Caco-2 (cell line): ENCODE measurements around the gene FGF11. TPM values are rescaled to one million over a fixed set of nuclear protein-coding genes. Genes with fewer than 3 reads are reported as not detected.

Experiments
- BruUV-seq: library from RNA; stranded (reverse); fragments of 400-500 nt; replicated peaks from 2 replicates; lab custom pipeline; 2021; lab: Mats Ljungman, UMichigan
- CTCF ChIA-PET: fragments of 300-600 bp; sonication (Branson Sonifier 250); formaldehyde crosslinking; loops from one replicate; lab custom pipeline; 2022; ENCODE audit warnings: antibody characterized with exemption; lab: Charles Lee
- POLR2A ChIA-PET: fragments of 300-600 bp; sonication (Branson Sonifier 250); formaldehyde crosslinking; loops from one replicate; lab custom pipeline; 2022; ENCODE audit warnings: antibody characterized with exemption; lab: Charles Lee
- DNase-seq, 2 experiments: peaks; one replicate each; pipeline versions ENCODE4 v3.0.0 to v3.0.0-alpha.2; 2020 to 2022
- H3K27me3 ChIP-seq: replicated peaks from 2 replicates; pipeline ENCODE4 v1.6.0; 2011; ENCODE audit warnings: low read length; ENCODE audit not compliant: control insufficient read depth, insufficient read depth
- H3K36me3 ChIP-seq: 2 replicates; pipeline ENCODE4 v1.5.1; 2011; ENCODE audit warnings: low read length; ENCODE audit not compliant: control insufficient read depth, insufficient read depth
- H3K4me1 ChIP-seq: fragments of 250-450 bp; sonication (Bioruptor Pico); 2 replicates; pipeline ENCODE4 v1.5.1; 2020; ENCODE audit warnings: mild to moderate bottlenecking
- H3K4me3 ChIP-seq: 2 replicates; pipeline ENCODE4 v1.5.1; 2011; ENCODE audit warnings: low read depth, mild to moderate bottlenecking, control low read depth, low read length
- H3K9me3 ChIP-seq: fragments of 250-450 bp; sonication (Bioruptor Pico); 2 replicates; pipeline ENCODE4 v1.5.1; 2020; ENCODE audit warnings: mild to moderate bottlenecking, moderate library complexity
- H3K27ac Mint-ChIP-seq: one replicate; pipeline ENCODE4 v1.8.0; 2022; ENCODE audit warnings: mixed read lengths; ENCODE audit not compliant: unreplicated experiment
- H3K27me3 Mint-ChIP-seq: one replicate; pipeline ENCODE4 v1.8.0; 2022; ENCODE audit warnings: mixed read lengths; ENCODE audit not compliant: insufficient read depth, unreplicated experiment
- H3K36me3 Mint-ChIP-seq: one replicate; pipeline ENCODE4 v1.8.0; 2022; ENCODE audit warnings: mild to moderate bottlenecking, mixed read lengths; ENCODE audit not compliant: insufficient read depth, unreplicated experiment
- H3K4me1 Mint-ChIP-seq: one replicate; pipeline ENCODE4 v1.8.0; 2022; ENCODE audit warnings: low read depth, mixed read lengths; ENCODE audit not compliant: unreplicated experiment
- H3K4me3 Mint-ChIP-seq: one replicate; pipeline ENCODE4 v1.8.0; 2022; ENCODE audit warnings: mild to moderate bottlenecking, moderate library complexity, mixed read lengths; ENCODE audit not compliant: unreplicated experiment
- H3K9me3 Mint-ChIP-seq: one replicate; pipeline ENCODE4 v1.8.0; 2022; ENCODE audit warnings: mixed read lengths; ENCODE audit not compliant: unreplicated experiment
- intact Hi-C: fragments of 100-400 bp; cut with micrococcal nuclease; formaldehyde crosslinking; loops from one replicate; pipeline ENCODE4 v1.10.0; 2022; ENCODE audit not compliant: unreplicated experiment
- total RNA-seq: library from RNA; stranded (reverse); gene quantifications from 2 replicates; pipeline ENCODE4 v1.2.3, GENCODE V29; 2022
- TF ChIP-seq, protein P1 (sequence below), 2 experiments: fragments of 200-600 bp in 1 of 2; IDR thresholded peaks; 1 replicate in 1 of 2; 2 replicates in 1 of 2; pipeline versions ENCODE4 v1.5.1 to v1.8.0; 2011 to 2022; ENCODE audit warnings: antibody characterized with exemption in 1 of 2, control low read depth in 1 of 2, inconsistent platforms in 1 of 2, low read depth in 1 of 2, low read length in 1 of 2, mild to moderate bottlenecking in 1 of 2, moderate library complexity in 1 of 2; ENCODE audit not compliant: insufficient read depth in 1 of 2, severe bottlenecking in 1 of 2, unreplicated experiment in 1 of 2

Gene FGF11
- total RNA-seq, 1 experiment from 2014 or later, result 0.91 TPM

- Histone ChIP-seq H3K27me3 (no peaks in the 10 kb centered on the region), H3K36me3 (no peaks in the 10 kb centered on the region), H3K4me3 (no peak overlapping the region), H3K4me1 (peaks cover 18% of the 10 kb centered on the region), H3K9me3 (no peaks in the 10 kb centered on the region)
- POLR2A ChIA-PET, result no interaction called here
- no peaks in the 10 kb centered on the region for H3K27me3 Mint-ChIP-seq
- DNase-seq, result no peak
- no TSS peak for BruUV-seq
- H3K36me3 Mint-ChIP-seq, result peaks cover 21% of the 10 kb centered on the region
- peak overlapping the region; percentile 66 for H3K27ac Mint-ChIP-seq
- intact Hi-C loops, result loop anchor here (5.0 kb wide), 1 partner anchor 124 kb away; the partner anchor contains the start of gene KCTD11
- CTCF ChIA-PET, result interaction anchor here (0.5 kb wide), 1 partner anchor 456 kb away, joined by 3 read pairs; the partner anchor contains the start of gene TRAPPC1
- H3K4me1 Mint-ChIP-seq, result peaks cover 20% of the 10 kb centered on the region
- H3K4me3 Mint-ChIP-seq, result peak overlapping the region; percentile 23
- TF ChIP-seq, protein P1, sequence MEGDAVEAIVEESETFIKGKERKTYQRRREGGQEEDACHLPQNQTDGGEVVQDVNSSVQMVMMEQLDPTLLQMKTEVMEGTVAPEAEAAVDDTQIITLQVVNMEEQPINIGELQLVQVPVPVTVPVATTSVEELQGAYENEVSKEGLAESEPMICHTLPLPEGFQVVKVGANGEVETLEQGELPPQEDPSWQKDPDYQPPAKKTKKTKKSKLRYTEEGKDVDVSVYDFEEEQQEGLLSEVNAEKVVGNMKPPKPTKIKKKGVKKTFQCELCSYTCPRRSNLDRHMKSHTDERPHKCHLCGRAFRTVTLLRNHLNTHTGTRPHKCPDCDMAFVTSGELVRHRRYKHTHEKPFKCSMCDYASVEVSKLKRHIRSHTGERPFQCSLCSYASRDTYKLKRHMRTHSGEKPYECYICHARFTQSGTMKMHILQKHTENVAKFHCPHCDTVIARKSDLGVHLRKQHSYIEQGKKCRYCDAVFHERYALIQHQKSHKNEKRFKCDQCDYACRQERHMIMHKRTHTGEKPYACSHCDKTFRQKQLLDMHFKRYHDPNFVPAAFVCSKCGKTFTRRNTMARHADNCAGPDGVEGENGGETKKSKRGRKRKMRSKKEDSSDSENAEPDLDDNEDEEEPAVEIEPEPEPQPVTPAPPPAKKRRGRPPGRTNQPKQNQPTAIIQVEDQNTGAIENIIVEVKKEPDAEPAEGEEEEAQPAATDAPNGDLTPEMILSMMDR (IDR thresholded peaks at IDR 0.05; ENCODE audit: insufficient read depth in 1 of 2, low read depth in 1 of 2, low read length in 1 of 2, severe bottlenecking in 1 of 2, unreplicated experiment in 1 of 2), result no peak
- no peaks in the 10 kb centered on the region for H3K9me3 Mint-ChIP-seq
Measured at GRCh38 chr17:7475764-7476422, 36.6 kb downstream of the FGF11 start.

- DNase-seq, result no peak
- Histone ChIP-seq H3K4me3 (no peak overlapping the region), H3K27me3 (no peaks in the 10 kb centered on the region), H3K4me1 (peaks cover 23% of the 10 kb centered on the region), H3K36me3 (no peaks in the 10 kb centered on the region), H3K9me3 (no peaks in the 10 kb centered on the region)
- no peaks in the 10 kb centered on the region for H3K27me3 Mint-ChIP-seq
- no TSS peak for BruUV-seq
- H3K36me3 Mint-ChIP-seq, result peaks cover 21% of the 10 kb centered on the region
- H3K9me3 Mint-ChIP-seq, result no peaks in the 10 kb centered on the region
- intact Hi-C loops, result loop anchor here (5.0 kb wide), 1 partner anchor 124 kb away; the partner anchor contains the start of gene KCTD11
- TF ChIP-seq, protein P1 (IDR thresholded peaks at IDR 0.05; ENCODE audit: insufficient read depth in 1 of 2, low read depth in 1 of 2, low read length in 1 of 2, severe bottlenecking in 1 of 2, unreplicated experiment in 1 of 2), result no peak
- peak overlapping the region; percentile 23 for H3K4me3 Mint-ChIP-seq
- H3K4me1 Mint-ChIP-seq, result peaks cover 26% of the 10 kb centered on the region
- H3K27ac Mint-ChIP-seq, result peak overlapping the region; percentile 66
- ChIA-PET CTCF (no interaction called here), POLR2A (no interaction called here)
Measured at GRCh38 chr17:7476494-7476893, 37.2 kb downstream of the FGF11 start.

- no peaks in the 10 kb centered on the region for H3K36me3 ChIP-seq
- no peaks in the 10 kb centered on the region for H3K9me3 Mint-ChIP-seq
- H3K9me3 ChIP-seq, result no peaks in the 10 kb centered on the region
- intact Hi-C loops, result loop anchor here (5.0 kb wide), 1 partner anchor 125 kb away; the partner anchor contains the start of gene KCTD11
- TSS peak; percentile 10 for BruUV-seq
- H3K27me3 ChIP-seq, result no peaks in the 10 kb centered on the region
- ChIA-PET CTCF (no interaction called here), POLR2A (no interaction called here)
- no peaks in the 10 kb centered on the region for H3K27me3 Mint-ChIP-seq
- peak overlapping the region; percentile 66 for H3K27ac Mint-ChIP-seq
- H3K4me1 Mint-ChIP-seq, result peaks cover 30% of the 10 kb centered on the region
- peaks cover 22% of the 10 kb centered on the region for H3K36me3 Mint-ChIP-seq
- H3K4me1 ChIP-seq, result peaks cover 23% of the 10 kb centered on the region
- TF ChIP-seq, protein P1 (IDR thresholded peaks at IDR 0.05; ENCODE audit: insufficient read depth in 1 of 2, low read depth in 1 of 2, low read length in 1 of 2, severe bottlenecking in 1 of 2, unreplicated experiment in 1 of 2), result no peak
- H3K4me3 Mint-ChIP-seq, result peak overlapping the region; percentile 70
- DNase-seq, result no peak
- H3K4me3 ChIP-seq, result no peak overlapping the region
Measured at GRCh38 chr17:7476951-7477350, 37.6 kb downstream of the FGF11 start.
